Immature natural killer cell (primary cell): Measurements from ENCODE around the gene GPATCH4. TPM values are rescaled to one million over a fixed set of nuclear protein-coding genes. Genes with fewer than 3 reads are reported as not detected.

Experiments
- DNase-seq, 3 donors: peaks; one replicate each; pipeline ENCODE4 v3.0.0; 2022; ENCODE audit warnings: mixed read lengths in 1 of 3
- H3K27ac Mint-ChIP-seq, 6 donors: one replicate each; pipeline ENCODE4 v1.8.0; 2020; ENCODE audit warnings: mixed read lengths in 6 of 6, mild to moderate bottlenecking in 5 of 6, inconsistent platforms in 4 of 6, moderate library complexity in 3 of 6
- H3K27me3 Mint-ChIP-seq, 3 donors: one replicate each; pipeline ENCODE4 v1.8.0; 2020 to 2021; ENCODE audit warnings: low read depth in 3 of 3, mild to moderate bottlenecking in 3 of 3, mixed read lengths in 3 of 3, moderate library complexity in 3 of 3, inconsistent platforms in 1 of 3
- H3K36me3 Mint-ChIP-seq, 3 donors: one replicate each; pipeline ENCODE4 v1.8.0; 2020; ENCODE audit warnings: mixed read lengths in 3 of 3, inconsistent platforms in 2 of 3, mild to moderate bottlenecking in 2 of 3
- H3K4me1 Mint-ChIP-seq, 2 donors: one replicate each; pipeline ENCODE4 v1.8.0; 2020; ENCODE audit warnings: inconsistent platforms in 2 of 2, mild to moderate bottlenecking in 2 of 2, mixed read lengths in 2 of 2, moderate library complexity in 1 of 2
- H3K4me3 Mint-ChIP-seq, 5 donors: one replicate each; pipeline ENCODE4 v1.8.0; 2020; ENCODE audit warnings: mild to moderate bottlenecking in 5 of 5, mixed read lengths in 5 of 5, inconsistent platforms in 3 of 5, moderate library complexity in 3 of 5
- H3K9me3 Mint-ChIP-seq, 6 donors: one replicate each; pipeline ENCODE4 v1.8.0; 2020; ENCODE audit warnings: mild to moderate bottlenecking in 6 of 6, mixed read lengths in 6 of 6, inconsistent platforms in 4 of 6, moderate library complexity in 3 of 6
- polyA plus RNA-seq, 3 donors: library from polyadenylated mRNA; unstranded; fragments of 300-500 nt; fragmentation: Illumina TruSeq; gene quantifications; one replicate each; pipeline ENCODE4 v1.2.3, GENCODE V29; 2021

GPATCH4 gene
- 10 to 100 TPM in 2 of 3 donors, 1 to 10 TPM in 1; 7.7 to 42.2 (median 15.9) TPM for polyA plus RNA-seq

GRCh38 chr1:156601122-156601830 lies at the start of gene GPATCH4:
Gene GPATCH4, minus strand, starts transcription at chr1:156601479.
- Mint-ChIP-seq H3K27ac (peak within 1 kb of the TSS; percentile 89 to 99 (median 96)), H3K36me3 (peaks cover 0 to 8% (median 6%) of the 10 kb centered on the region in 3 donors), H3K9me3 (no peaks in the 10 kb centered on the region), H3K4me1 (peaks cover 25 to 30% of the 10 kb centered on the region in 2 donors), H3K4me3 (peak within 1 kb of the TSS; percentile 90 to 100 (median 98)), H3K27me3 (peaks cover 0 to 2% (median 2%) of the 10 kb centered on the region in 3 donors)
- peak; percentile 69 to 74 (median 73) for DNase-seq

- no peak for DNase-seq
- no peaks in the 10 kb centered on the region for H3K9me3 Mint-ChIP-seq
- peaks cover 16 to 31% (median 23%) of the 10 kb centered on the region in 3 donors for H3K27me3 Mint-ChIP-seq
- no peak overlapping the region for H3K4me3 Mint-ChIP-seq
- H3K27ac Mint-ChIP-seq: no peak overlapping the region
- peaks cover 0 to under 1% of the 10 kb centered on the region in 2 donors for H3K4me1 Mint-ChIP-seq
- H3K36me3 Mint-ChIP-seq: peaks cover 0 to 5% (median 0%) of the 10 kb centered on the region in 3 donors
These were observed 47.7 kb upstream of the GPATCH4 start for GRCh38 chr1:156648951-156649350.

GRCh38 chr1:156648496-156648895 lies 47.2 kb upstream of the GPATCH4 start:
- Mint-ChIP-seq H3K4me3 (no peak overlapping the region), H3K27ac (no peak overlapping the region), H3K9me3 (no peaks in the 10 kb centered on the region), H3K4me1 (peaks cover 4 to 5% of the 10 kb centered on the region in 2 donors), H3K36me3 (peaks cover 0 to 5% (median 0%) of the 10 kb centered on the region in 3 donors), H3K27me3 (peaks cover 16 to 31% (median 23%) of the 10 kb centered on the region in 3 donors)
- DNase-seq: no peak

- H3K9me3 Mint-ChIP-seq: no peaks in the 10 kb centered on the region
- H3K4me3 Mint-ChIP-seq: no peak overlapping the region
- H3K4me1 Mint-ChIP-seq: peaks cover 12 to 17% of the 10 kb centered on the region in 2 donors
- no peak overlapping the region for H3K27ac Mint-ChIP-seq
- no peak for DNase-seq
- peaks cover 15 to 34% (median 16%) of the 10 kb centered on the region in 3 donors for H3K27me3 Mint-ChIP-seq
- no peaks in the 10 kb centered on the region for H3K36me3 Mint-ChIP-seq
These were observed 46.1 kb upstream of the GPATCH4 start for GRCh38 chr1:156647351-156647750.

- no peak overlapping the region for H3K4me3 Mint-ChIP-seq
- peaks cover 15 to 34% (median 17%) of the 10 kb centered on the region in 3 donors for H3K27me3 Mint-ChIP-seq
- no peaks in the 10 kb centered on the region for H3K9me3 Mint-ChIP-seq
- H3K27ac Mint-ChIP-seq: no peak overlapping the region
- no peaks in the 10 kb centered on the region for H3K36me3 Mint-ChIP-seq
- no peak for DNase-seq
- H3K4me1 Mint-ChIP-seq: peaks cover 12 to 18% of the 10 kb centered on the region in 2 donors
These were observed 45.5 kb upstream of the GPATCH4 start for GRCh38 chr1:156646738-156647211.

GRCh38 chr1:156645666-156646065 lies 44.4 kb upstream of the GPATCH4 start:
- Mint-ChIP-seq H3K27me3 (peaks cover 15 to 36% (median 28%) of the 10 kb centered on the region in 3 donors), H3K36me3 (no peaks in the 10 kb centered on the region), H3K4me3 (no peak overlapping the region), H3K27ac (no peak overlapping the region), H3K9me3 (no peaks in the 10 kb centered on the region), H3K4me1 (peaks cover 15 to 25% of the 10 kb centered on the region in 2 donors)
- no peak for DNase-seq

GRCh38 chr1:156645056-156645455 lies 43.8 kb upstream of the GPATCH4 start:
- Mint-ChIP-seq H3K27me3 (peaks cover 13 to 36% (median 30%) of the 10 kb centered on the region in 3 donors), H3K27ac (no peak overlapping the region), H3K36me3 (no peaks in the 10 kb centered on the region), H3K9me3 (no peaks in the 10 kb centered on the region), H3K4me3 (no peak overlapping the region), H3K4me1 (peaks cover 15 to 25% of the 10 kb centered on the region in 2 donors)
- no peak for DNase-seq

- Mint-ChIP-seq H3K4me3 (no peak overlapping the region), H3K27ac (peak overlapping the region in 1 of 6 donors; percentile 6), H3K4me1 (peaks cover 15 to 25% of the 10 kb centered on the region in 2 donors), H3K27me3 (peaks cover 18 to 37% (median 35%) of the 10 kb centered on the region in 3 donors), H3K9me3 (no peaks in the 10 kb centered on the region), H3K36me3 (no peaks in the 10 kb centered on the region)
- DNase-seq: no peak
These were observed 43.4 kb upstream of the GPATCH4 start for GRCh38 chr1:156644640-156645039.

GRCh38 chr1:156644146-156644545 lies 42.9 kb upstream of the GPATCH4 start:
- no peaks in the 10 kb centered on the region for H3K9me3 Mint-ChIP-seq
- peaks cover 21 to 39% (median 35%) of the 10 kb centered on the region in 3 donors for H3K27me3 Mint-ChIP-seq
- peak overlapping the region in 1 of 6 donors; percentile 6 for H3K27ac Mint-ChIP-seq
- no peak for DNase-seq
- H3K4me3 Mint-ChIP-seq: no peak overlapping the region
- peaks cover 15 to 25% of the 10 kb centered on the region in 2 donors for H3K4me1 Mint-ChIP-seq
- H3K36me3 Mint-ChIP-seq: no peaks in the 10 kb centered on the region

- H3K27me3 Mint-ChIP-seq: peaks cover 23 to 38% (median 35%) of the 10 kb centered on the region in 3 donors
- no peaks in the 10 kb centered on the region for H3K9me3 Mint-ChIP-seq
- H3K27ac Mint-ChIP-seq: no peak overlapping the region
- no peak for DNase-seq
- H3K4me3 Mint-ChIP-seq: peak overlapping the region in 1 of 5 donors; percentile 23
- H3K36me3 Mint-ChIP-seq: no peaks in the 10 kb centered on the region
- peaks cover 15 to 25% of the 10 kb centered on the region in 2 donors for H3K4me1 Mint-ChIP-seq
These were observed 42.5 kb upstream of the GPATCH4 start for GRCh38 chr1:156643778-156644092.

GRCh38 chr1:156643049-156643777 lies 41.9 kb upstream of the GPATCH4 start:
- Mint-ChIP-seq H3K4me1 (peaks cover 15 to 25% of the 10 kb centered on the region in 2 donors), H3K4me3 (peak overlapping the region in 2 of 5 donors; percentile 55 to 56), H3K9me3 (no peaks in the 10 kb centered on the region), H3K36me3 (no peaks in the 10 kb centered on the region), H3K27ac (no peak overlapping the region), H3K27me3 (peaks cover 25 to 40% (median 35%) of the 10 kb centered on the region in 3 donors)
- no peak for DNase-seq

GRCh38 chr1:156642265-156643048 lies 41.2 kb upstream of the GPATCH4 start:
- no peak for DNase-seq
- H3K4me3 Mint-ChIP-seq: peak overlapping the region in 4 of 5 donors; percentile 55 to 70 (median 60)
- H3K27me3 Mint-ChIP-seq: peaks cover 20 to 38% (median 34%) of the 10 kb centered on the region in 3 donors
- peaks cover 15 to 25% of the 10 kb centered on the region in 2 donors for H3K4me1 Mint-ChIP-seq
- H3K27ac Mint-ChIP-seq: no peak overlapping the region
- no peaks in the 10 kb centered on the region for H3K9me3 Mint-ChIP-seq
- no peaks in the 10 kb centered on the region for H3K36me3 Mint-ChIP-seq

- no peak for DNase-seq
- Mint-ChIP-seq H3K4me1 (peaks cover 15 to 25% of the 10 kb centered on the region in 2 donors), H3K4me3 (peak within 1 kb of the TSS; percentile 48 to 70 (median 59)), H3K9me3 (no peaks in the 10 kb centered on the region), H3K36me3 (no peaks in the 10 kb centered on the region), H3K27ac (no peak within 1 kb of the TSS), H3K27me3 (peaks cover 20 to 38% (median 34%) of the 10 kb centered on the region in 3 donors)
These were observed 40.5 kb upstream of the GPATCH4 start, which contains the start of gene BCAN for GRCh38 chr1:156641761-156642264. Gene BCAN, plus strand, starts transcription at chr1:156642117. Its CDS starts 3,938 bp downstream, at chr1:156646055.
